GM19397 (cell line): ENCODE measurements around the gene MYL6B.

ENCODE experiments used
- ATAC-seq: cut with Tn5 transposase; IDR thresholded peaks from one replicate; pipeline ENCODE4 v1.9.1; 2021; ENCODE audit warnings: mild to moderate bottlenecking, moderate library complexity; ENCODE audit not compliant: unreplicated experiment

The MYL6B gene

GRCh38 chr12:56204275-56204674 lies 51.9 kb downstream of the MYL6B start:
- ATAC-seq, result no peak

GRCh38 chr12:56205445-56205844 lies 53.1 kb downstream of the MYL6B start:
- ATAC-seq, result no peak

DNA sequence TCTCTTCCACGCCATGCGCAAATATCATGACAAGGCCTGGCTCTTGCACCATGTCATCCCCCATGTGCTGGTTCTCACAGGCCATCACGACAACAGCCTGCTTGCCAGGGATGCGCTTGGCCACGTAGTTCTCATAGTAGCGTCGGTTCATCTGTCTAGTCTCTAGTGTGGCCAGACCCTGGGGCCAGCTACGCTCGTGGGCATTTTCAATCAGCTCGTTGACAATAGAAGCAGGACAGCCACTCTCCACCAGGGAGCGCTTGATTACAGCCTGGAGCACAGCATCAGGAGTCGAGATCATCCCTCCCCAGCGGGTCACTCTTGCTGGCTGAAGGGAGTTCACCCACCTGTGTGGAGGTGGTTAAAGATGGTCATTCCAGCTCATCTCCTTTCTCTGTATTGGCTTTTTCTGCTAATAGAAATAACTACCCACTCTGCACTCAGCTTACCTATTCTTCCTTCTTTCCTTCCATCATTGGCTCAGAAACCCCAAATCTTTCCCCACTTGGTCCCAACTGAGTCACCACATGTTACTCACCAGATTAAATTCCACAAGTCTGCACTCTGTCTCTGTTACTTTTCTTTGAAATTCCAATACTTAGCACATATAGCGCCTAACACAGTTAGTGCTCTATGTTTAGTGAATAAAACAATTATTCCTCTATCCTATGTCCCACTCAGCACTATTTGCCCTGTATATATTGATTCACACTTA lies 54.2 kb downstream of the MYL6B start:
- no peak for ATAC-seq
